UCSD-AML1 (cell line): ENCODE data around the gene SPACA6.
A peak's percentile ranks its signal among the peaks of the same experiment; 100 is the strongest.
"Not testable (repeated sequence)": the region's sequence is repeated elsewhere in the genome, so short reads cannot be mapped to it uniquely, and the experiment has no call there.

Source experiments
- DNase-seq: peaks from one replicate; lab custom pipeline; 2025; ENCODE audit not compliant: unreplicated experiment; lab: John Stamatoyannopoulos, UW

Gene SPACA6

GRCh38 chr19:51693260-51693659, at the start of gene SPACA6:
Gene SPACA6 (plus strand): TSS chr19:51693330. CDS start chr19:51693527, 197 bp downstream.
- no peak for DNase-seq

- DNase-seq = no peak
These were observed 48.4 kb upstream of the SPACA6 start for GRCh38 chr19:51644636-51645271.

- peak; percentile 52 for DNase-seq
These were observed 46.4 kb upstream of the SPACA6 start, which contains the start of gene SIGLEC14 for GRCh38 chr19:51646730-51647129. Gene SIGLEC14 (minus strand): TSS chr19:51646825. CDS start chr19:51646759, 66 bp downstream.

GRCh38 chr19:51647318-51647717, 45.8 kb upstream of the SPACA6 start:
- DNase-seq = no peak

- DNase-seq = no peak
These were observed 41.8 kb upstream of the SPACA6 start for GRCh38 chr19:51651216-51651846.

- no peak for DNase-seq
These were observed 40.9 kb upstream of the SPACA6 start for GRCh38 chr19:51652266-51652665.

GRCh38 chr19:51653162-51653561, 40.0 kb upstream of the SPACA6 start:
- no peak for DNase-seq

GRCh38 chr19:51654783-51655182, 38.3 kb upstream of the SPACA6 start:
- no peak for DNase-seq

- DNase-seq = peak; percentile 64
These were observed 32.0 kb upstream of the SPACA6 start for GRCh38 chr19:51660975-51661600.

- no peak for DNase-seq
These were observed 29.5 kb upstream of the SPACA6 start for GRCh38 chr19:51663650-51664049.

- no peak for DNase-seq
These were observed 29.0 kb upstream of the SPACA6 start for GRCh38 chr19:51664131-51664530.

GRCh38 chr19:51664997-51665396, 28.1 kb upstream of the SPACA6 start:
- DNase-seq = no peak

GRCh38 chr19:51668216-51668615, 24.9 kb upstream of the SPACA6 start:
- no peak for DNase-seq

GRCh38 chr19:51675911-51676565, 17.1 kb upstream of the SPACA6 start:
- DNase-seq = not testable (repeated sequence)

GRCh38 chr19:51676566-51677083, 16.5 kb upstream of the SPACA6 start:
- DNase-seq = no peak

- DNase-seq = no peak
These were observed 12.7 kb upstream of the SPACA6 start for GRCh38 chr19:51680474-51680873.

GRCh38 chr19:51681286-51681941, 11.7 kb upstream of the SPACA6 start:
- peak; percentile 31 for DNase-seq

GRCh38 chr19:51686171-51686570, 7.0 kb upstream of the SPACA6 start:
- DNase-seq = no peak

GRCh38 chr19:51687791-51688670, 5.1 kb upstream of the SPACA6 start:
- DNase-seq = peak; percentile 61
